Retinal pigment epithelial cell (primary cell): Measurements from ENCODE around the gene AGBL1.

Experiments used
- DNase-seq: peaks from one replicate; pipeline ENCODE4 v3.0.0-alpha.2; 2010; ENCODE audit warnings: low read depth
- H3K4me3 ChIP-seq: 2 replicates; pipeline ENCODE4 v1.5.1; 2011; ENCODE audit warnings: mild to moderate bottlenecking, low read length, control low read depth, moderate library complexity
- TF ChIP-seq, protein P1 (sequence below): conservative IDR thresholded peaks from 2 replicates; pipeline ENCODE4 v1.5.1; 2011; ENCODE audit warnings: low read depth, low read length, control low read depth, inconsistent platforms

AGBL1 gene

DNA sequence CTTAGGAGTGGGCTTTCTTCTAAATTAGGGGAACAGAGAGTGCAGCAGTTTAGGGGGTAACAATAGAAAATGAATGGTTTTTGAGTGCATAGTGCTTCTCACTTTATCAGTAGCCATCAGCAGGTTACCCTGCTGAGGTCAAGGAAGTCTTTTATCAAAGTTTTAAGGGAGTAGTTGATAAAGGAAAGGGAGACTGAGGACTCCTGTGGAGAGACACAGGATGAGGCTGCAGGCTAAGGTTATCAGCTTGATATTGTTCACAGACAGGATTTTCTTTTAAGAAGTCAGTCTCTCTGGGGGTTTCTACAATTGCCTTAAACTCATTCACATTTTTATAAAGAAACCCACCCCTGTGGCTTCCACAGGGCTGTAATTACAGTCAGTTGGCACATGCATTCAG, 205.0 kb downstream of the AGBL1 start:
- DNase-seq, result no peak
- TF ChIP-seq, protein P1, sequence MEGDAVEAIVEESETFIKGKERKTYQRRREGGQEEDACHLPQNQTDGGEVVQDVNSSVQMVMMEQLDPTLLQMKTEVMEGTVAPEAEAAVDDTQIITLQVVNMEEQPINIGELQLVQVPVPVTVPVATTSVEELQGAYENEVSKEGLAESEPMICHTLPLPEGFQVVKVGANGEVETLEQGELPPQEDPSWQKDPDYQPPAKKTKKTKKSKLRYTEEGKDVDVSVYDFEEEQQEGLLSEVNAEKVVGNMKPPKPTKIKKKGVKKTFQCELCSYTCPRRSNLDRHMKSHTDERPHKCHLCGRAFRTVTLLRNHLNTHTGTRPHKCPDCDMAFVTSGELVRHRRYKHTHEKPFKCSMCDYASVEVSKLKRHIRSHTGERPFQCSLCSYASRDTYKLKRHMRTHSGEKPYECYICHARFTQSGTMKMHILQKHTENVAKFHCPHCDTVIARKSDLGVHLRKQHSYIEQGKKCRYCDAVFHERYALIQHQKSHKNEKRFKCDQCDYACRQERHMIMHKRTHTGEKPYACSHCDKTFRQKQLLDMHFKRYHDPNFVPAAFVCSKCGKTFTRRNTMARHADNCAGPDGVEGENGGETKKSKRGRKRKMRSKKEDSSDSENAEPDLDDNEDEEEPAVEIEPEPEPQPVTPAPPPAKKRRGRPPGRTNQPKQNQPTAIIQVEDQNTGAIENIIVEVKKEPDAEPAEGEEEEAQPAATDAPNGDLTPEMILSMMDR, result no peak
- H3K4me3 ChIP-seq, result no peak overlapping the region

DNA sequence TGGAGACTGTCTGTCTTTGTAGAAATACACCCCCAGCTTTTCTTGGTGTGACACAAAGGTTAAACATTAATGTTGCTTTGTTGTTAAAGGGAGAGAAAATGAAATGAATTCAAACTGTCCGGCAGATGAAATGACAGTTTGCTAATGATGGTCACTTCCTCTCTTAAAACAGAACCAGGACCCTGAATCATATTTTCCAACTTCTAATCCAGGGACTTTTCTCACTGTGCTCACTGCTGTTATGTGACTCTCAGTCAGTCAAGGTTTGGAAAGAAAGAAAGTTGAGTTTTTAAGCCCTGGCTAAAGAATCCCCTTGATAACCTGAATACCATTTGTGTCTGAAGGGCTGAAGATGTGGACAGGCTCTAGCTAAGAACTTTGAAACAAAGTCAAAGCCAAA, 215.8 kb downstream of the AGBL1 start:
- H3K4me3 ChIP-seq, result no peak overlapping the region
- TF ChIP-seq, protein P1, result no peak

GRCh38 chr15:86296769-86297168, 217.1 kb downstream of the AGBL1 start:
- TF ChIP-seq, protein P1, result no peak
- no peak overlapping the region for H3K4me3 ChIP-seq

More for the DNA sequence above, 215.8 kb downstream of the AGBL1 start:
- DNase-seq, result no peak

DNA sequence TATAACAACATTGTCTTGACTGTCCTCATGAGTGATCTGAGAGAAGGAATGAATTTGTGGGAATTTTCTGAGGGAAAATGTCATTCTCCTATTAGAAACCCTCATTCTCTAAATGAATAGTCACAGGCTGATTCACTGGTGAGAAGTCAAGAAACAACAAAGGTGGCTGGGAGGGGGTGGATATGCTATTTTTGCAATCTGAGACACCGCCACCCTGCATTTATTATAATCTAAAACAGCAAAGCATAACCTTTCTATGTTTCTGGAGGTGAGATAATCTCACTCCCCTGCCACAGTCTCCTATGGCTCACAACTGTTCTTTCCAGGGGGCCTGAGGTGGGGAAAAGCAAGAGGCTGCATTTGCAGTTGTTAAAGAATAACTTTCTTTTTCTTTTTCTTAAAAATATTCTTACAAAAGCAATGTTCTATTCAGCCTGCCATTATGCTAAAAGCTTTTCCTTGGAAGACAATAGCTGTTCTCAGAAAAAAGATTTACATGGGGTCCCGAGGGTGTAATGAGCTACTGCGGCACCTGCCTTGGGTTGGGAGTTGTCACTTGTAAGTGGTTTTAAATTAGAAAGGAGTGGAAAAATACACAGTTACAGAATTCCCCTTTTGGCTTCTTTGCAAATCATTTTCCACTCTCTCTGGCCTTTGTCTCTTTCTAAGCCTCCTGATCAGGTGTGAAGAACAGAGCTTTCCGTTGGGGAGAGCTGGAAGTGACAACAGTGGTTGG, 220.9 kb downstream of the AGBL1 start:
- H3K4me3 ChIP-seq, result no peak overlapping the region
- no peak for DNase-seq
- TF ChIP-seq, protein P1, result no peak

More at GRCh38 chr15:86296769-86297168, 217.1 kb downstream of the AGBL1 start:
- no peak for DNase-seq

GRCh38 chr15:86311568-86312280, 232.1 kb downstream of the AGBL1 start:
- TF ChIP-seq, protein P1, result no peak
- no peak for DNase-seq
- no peak overlapping the region for H3K4me3 ChIP-seq

GRCh38 chr15:86312486-86312885, 232.8 kb downstream of the AGBL1 start:
- no peak overlapping the region for H3K4me3 ChIP-seq
- TF ChIP-seq, protein P1, result no peak
- no peak for DNase-seq

GRCh38 chr15:86316216-86316615, 236.5 kb downstream of the AGBL1 start:
- no peak for DNase-seq
- TF ChIP-seq, protein P1, result no peak
- no peak overlapping the region for H3K4me3 ChIP-seq
